GM19397 (cell line): ENCODE measurements around the gene NEDD4L.

Experiments used
- ATAC-seq: cut with Tn5 transposase; IDR thresholded peaks from one replicate; pipeline ENCODE4 v1.9.1; 2021; ENCODE audit warnings: mild to moderate bottlenecking, moderate library complexity; ENCODE audit not compliant: unreplicated experiment

Gene NEDD4L

DNA sequence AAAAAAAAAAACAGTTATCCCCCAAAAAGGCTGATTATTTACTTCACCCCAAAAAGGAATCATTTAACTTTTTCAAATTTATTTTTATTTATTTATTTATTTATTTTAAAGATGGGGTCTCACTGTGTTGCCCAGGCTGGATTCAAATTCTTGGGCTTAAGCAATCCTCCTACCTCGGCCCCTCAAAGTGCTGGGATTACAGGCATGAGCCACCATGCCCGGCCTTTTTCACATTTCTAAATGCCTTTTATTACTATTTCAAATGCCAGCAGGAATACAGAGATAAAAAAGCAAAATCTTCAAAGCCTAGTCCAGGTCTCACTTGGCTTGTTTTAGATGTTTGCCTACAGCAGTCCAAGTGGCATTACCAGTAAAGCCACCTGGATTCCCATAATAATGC is 345.7 kb downstream of the NEDD4L start:
- ATAC-seq, result no peak

DNA sequence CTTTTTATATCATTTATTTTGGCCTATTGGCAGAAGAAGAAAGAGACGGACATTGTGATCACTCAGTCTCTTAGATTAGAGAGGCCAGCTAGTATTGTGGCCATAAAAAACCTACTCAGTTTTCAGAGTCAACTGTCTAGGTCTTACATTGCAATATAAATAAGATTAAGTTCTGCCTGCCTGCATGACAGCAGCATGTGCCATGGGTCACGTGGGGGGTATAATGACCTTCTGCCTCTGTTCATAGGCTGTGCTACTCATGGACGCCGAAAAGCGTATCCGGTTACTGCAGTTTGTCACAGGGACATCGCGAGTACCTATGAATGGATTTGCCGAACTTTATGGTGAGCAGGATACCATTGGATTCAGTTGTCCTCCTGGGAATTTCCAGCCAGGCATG is 346.4 kb downstream of the NEDD4L start:
- no peak for ATAC-seq

DNA sequence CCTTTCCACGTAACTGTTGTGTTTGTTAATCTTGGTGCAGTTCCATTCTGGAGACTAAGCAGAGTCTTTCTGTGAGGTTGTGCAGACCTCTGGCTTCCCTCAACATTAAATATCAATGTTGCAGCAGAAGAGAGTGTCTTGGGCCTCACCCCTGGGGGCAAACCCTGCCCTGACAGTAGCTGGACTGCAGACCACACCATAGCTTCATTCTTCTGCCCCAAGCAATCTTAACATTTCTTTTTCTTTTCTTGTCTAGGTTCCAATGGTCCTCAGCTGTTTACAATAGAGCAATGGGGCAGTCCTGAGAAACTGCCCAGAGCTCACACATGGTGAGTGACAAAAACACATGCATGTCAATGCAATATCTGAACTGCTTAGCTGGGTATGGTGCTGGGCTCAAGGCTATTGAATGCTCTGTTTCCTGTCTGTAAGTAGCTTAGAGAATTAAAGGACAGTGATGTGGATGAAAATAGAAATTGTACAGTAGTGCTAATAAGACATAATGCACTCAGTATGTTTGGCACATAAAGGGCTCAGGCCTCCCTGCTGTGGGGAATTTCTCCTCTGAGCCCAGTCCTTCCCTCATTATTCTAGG is 347.3 kb downstream of the NEDD4L start:
- ATAC-seq, result no peak

DNA sequence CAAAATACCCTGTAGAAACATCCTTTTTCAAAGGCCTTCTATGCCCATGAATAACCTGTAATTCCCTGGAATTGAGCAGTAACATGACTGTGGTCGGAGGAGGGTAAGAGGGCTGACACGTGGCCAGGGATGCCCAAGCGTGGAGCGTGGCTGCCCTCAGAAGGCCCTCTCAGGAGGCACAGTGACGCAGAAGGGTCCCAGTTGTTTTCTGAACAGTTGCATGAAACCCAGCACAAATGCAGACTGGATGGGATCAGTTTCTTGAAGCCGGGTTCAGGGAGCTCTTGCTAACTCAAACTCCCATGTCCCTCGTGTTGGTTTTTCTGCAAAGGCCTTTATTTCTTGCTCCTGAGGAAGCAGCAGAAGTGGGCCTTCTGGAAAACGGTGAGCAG is 347.9 kb downstream of the NEDD4L start:
- ATAC-seq, result no peak

DNA sequence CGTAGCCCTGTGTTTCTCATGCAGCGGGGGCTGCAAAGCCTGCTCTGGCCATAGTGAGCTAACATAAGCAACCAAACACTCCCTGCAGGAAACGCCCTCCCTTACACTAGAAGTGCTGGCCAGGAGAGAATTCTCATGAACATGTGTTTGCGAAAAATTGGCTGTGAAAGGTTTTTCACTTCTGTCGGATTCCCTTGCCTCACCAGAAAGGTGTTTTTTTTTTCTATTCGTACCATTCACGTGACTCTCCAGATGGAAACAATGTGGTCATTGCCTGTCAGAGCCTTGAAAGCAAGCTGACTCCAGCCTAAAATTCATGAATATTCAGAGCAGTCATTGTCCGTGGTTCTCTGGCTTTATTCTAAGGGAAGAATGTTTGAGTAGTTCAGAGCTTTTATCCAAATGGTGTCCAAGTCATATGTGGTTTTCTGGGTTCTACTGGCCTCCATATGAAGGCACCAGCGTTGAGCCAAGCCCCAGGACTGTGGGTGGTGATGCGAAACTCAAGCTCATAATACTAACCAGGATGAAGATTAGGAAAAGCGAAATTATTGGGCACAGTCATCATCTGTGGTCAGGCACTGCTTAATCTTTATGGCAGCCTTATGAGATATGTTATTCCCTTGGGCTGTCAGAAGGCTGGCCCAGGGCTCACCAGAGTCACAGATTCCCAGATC is 348.4 kb downstream of the NEDD4L start:
- ATAC-seq, result no peak

DNA sequence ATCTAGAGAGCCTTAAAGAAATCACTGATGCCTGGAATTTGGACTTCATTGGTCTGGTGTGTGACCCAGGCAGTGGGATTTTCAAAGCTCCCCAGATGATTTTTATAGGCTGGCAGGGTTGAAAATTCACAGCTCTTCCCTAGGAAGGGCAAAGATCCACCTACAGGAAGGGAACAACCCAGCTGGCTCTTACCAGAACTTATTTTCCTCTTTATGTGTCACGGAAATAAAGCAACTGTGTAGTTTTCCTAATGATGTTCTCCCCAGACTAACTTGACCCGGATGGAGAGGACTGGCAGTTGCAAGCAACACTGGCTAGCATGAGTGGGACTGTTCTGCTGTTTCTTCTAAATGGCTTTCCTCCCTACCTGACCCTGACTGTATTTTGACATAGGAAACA is 349.3 kb downstream of the NEDD4L start:
- no peak for ATAC-seq

DNA sequence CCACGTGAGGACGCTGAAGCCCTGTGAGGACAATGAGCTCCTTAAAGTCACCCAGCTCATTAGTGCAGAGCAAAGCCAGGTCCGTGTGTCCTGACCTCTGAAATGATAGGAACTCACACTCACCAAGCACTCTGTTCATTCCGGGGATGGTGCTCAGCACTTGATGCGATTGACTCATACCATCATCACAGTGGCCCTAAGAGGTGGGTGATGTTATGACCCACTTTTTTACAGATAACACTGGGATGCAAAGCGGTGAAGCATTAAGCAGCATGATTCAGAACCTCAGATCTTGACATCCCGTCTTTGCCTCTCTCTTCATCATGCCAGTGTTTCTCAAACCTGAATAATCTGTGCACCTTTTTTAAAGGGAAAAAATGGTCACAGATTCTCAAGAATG is 350.0 kb downstream of the NEDD4L start:
- no peak for ATAC-seq

DNA sequence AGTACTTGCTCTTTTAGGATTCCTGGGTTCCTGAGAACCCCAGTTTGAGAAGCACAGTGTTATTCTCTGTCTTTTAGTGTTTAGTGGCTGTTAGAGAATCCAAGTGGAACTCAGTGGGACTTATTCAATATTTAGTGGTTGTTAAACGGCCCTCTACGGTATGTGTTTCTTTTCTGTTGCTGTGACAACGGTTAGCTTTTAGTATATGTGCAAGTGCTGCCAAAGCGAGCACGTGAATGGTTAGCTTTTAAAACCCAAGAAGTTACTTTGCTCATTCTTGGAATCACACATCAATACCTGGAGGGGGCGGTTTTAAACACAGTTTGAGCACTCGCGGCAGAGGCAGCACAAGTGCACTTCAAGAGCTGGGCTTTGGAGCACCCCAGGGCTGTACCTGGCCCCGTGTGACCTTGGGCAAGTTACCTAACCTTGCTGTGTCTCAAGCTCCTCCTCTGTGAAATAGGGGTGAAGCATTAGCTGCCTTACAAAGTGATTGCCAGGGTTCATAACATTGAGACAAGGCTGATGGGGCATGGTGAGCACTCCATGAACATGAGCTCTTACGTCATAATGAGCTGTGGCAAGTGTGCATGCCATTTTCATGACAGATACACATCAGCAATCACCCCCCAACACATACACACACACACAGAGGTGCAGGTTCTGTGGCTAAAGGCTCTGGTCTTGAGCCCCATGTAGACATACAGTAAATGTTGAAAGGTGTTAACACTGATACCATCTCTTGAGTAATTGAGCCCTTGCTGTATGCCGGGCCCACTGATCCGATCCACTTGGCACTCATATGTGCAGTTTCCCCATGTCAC is 350.8 kb downstream of the NEDD4L start:
- no peak for ATAC-seq

DNA sequence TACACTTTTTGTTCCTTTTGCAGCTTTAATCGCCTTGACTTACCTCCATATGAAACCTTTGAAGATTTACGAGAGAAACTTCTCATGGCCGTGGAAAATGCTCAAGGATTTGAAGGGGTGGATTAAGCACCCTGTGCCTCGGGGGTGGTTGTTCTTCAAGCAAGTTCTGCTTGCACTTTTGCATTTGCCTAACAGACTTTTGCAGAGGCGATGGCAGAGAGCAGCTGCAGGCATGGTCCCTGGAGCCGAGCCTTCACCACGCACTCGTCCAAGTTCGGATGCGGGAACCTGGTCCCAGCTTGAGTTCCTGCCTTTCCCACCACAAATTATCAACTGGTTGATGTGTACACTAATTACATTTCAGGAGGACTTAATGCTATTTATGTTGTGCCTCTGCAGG is 352.1 kb downstream of the NEDD4L start:
- ATAC-seq, result no peak

DNA sequence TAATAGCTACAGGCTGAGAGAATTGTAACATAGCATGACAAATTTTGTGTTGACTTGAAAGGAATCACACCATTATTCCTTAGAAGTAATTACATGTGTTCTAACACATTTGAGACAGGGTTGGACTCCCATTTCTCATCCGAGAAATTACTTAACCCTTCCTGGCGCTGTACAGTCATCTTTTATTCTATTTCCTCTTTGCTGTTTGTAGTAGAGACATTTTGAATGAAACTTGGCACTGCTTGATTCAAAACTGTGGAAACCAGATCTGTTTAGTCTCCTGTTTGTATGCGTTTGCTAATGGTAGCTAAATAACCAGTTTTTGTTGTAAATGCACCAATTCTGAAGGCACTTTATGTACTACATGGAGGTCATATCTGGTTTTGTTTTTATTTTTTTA is 352.9 kb downstream of the NEDD4L start:
- ATAC-seq, result no peak

DNA sequence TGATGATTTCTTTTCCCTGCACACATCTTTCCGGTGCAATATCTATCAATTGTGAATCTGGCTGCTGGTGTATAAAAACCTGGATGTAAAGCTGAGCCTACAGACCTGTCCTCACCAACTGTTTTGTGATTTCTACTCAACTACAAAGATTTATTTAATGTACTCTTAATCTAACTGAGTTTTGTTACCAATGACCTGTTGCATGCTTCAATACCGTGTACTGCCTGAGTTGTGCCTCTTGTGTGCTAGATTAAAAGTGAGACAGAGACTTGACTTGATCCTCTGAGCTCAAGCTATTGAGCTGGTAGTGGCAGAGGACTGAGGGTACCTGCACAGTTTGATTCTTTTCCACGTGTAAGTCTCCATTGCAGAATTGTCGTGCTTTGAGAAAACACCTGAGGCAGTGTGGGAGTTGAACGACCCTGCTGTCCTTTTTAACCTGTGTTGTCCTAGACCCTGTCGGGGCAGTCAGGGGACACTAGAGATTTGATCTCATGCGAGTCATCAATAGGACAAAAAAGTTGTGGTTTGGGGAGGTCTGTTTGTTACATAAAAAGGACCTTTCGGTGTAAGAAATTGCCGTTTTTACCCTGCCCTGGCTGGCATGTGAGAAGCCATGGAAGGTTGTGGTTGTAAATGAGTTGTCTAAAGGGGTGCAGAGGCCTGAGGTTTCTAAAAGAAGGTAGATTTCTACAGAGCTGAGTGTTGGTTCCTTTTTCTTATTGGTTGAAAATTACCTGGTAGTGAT is 353.5 kb downstream of the NEDD4L start:
- no peak for ATAC-seq

DNA sequence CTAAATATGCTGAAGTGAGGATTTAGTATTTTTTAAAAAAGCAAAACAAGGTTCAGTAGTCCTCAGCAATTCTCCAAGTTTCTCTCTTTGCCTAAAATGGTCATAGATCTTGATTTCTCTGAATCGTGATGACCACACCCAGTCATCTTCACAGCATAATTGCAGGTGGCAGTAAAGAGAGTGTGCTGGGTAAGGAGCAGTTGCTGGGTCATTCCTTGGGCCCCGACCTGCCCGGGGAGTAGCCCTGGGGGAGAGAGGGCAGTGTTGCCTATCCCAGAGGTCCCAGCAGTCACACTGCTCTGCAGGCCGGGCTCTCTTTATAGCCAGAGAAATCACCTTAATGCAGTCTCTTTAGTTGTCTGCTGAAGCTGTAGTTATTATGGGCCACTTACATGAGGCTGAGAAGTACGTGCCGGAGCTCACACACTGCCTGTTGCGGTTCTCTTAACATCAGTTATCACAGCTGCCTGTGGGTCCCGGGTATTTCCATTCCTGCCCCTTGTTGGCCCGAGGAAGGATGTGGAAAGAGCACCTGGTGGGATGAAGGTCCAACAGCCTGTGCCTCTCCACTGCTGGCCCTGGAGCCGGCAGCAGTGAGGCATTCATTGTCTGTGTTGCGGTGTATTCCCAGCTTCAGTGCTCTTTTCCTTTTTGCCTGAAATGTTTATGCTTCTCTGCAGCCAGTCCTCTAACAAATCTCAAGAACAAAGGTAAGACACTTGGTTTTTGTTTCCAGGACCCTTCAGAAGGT is 354.8 kb downstream of the NEDD4L start:
- no peak for ATAC-seq

DNA sequence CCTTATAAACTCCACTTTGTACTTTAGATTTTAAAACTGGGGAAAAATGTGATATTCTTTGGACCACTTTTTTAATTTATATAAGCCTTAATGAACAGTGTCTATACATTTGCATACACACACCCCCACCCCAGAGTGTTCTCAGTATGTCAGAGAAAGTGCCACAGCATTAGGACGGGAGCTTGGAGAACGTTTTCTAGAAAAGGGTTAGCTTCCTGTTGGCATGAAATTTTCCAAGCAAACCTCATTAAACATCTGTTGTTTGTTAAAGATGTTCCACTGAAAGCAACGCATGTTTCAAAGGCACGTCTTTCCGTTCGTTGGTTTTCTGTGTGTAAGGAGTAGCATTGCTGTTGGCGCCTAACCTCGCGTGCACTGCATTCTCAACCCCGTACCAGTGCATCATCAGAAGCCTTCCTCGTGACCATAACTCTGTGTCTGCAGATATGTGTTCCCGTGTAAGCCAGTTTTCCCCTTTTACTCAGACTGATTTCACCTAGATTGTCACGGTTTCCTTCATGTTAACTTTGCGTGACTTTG is 356.4 kb downstream of the NEDD4L start:
- no peak for ATAC-seq

DNA sequence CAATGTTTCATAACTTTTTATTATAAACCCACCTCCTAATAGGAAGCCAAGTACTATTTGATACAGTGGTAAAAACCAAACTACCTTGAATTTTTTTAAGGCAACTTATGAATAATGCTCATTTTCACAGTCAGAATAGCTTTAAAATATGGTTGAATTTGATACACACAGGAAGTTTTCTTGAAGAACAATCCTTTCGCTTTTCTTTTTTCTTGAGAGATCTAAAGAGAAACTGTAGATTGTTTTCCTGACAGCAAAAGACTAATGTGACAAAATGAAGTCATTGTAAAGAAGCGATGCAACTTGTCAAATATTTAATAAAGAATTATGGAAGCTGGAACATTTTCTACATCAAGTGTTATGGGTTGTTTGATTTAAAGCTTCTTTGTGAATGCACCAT is 357.2 kb downstream of the NEDD4L start:
- ATAC-seq, result no peak

DNA sequence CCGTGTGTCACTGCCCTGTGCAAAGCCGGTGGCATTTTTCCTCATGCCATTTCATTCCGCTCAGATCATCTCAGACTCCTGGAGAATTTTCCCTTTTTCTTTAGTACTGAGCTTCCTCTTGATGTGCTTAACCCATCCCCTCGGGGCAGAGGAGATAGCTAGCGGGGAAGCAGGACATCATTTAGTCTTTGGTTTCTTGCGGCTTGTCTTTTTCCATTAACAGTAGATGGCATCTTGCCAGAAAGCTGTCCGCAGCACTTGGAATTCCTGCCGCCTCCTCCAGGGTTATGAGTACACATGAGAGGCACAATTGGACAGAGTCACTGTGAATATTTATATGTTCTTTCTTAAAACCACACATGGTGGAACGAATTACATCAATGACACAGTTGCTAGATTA is 358.2 kb downstream of the NEDD4L start:
- no peak for ATAC-seq

DNA sequence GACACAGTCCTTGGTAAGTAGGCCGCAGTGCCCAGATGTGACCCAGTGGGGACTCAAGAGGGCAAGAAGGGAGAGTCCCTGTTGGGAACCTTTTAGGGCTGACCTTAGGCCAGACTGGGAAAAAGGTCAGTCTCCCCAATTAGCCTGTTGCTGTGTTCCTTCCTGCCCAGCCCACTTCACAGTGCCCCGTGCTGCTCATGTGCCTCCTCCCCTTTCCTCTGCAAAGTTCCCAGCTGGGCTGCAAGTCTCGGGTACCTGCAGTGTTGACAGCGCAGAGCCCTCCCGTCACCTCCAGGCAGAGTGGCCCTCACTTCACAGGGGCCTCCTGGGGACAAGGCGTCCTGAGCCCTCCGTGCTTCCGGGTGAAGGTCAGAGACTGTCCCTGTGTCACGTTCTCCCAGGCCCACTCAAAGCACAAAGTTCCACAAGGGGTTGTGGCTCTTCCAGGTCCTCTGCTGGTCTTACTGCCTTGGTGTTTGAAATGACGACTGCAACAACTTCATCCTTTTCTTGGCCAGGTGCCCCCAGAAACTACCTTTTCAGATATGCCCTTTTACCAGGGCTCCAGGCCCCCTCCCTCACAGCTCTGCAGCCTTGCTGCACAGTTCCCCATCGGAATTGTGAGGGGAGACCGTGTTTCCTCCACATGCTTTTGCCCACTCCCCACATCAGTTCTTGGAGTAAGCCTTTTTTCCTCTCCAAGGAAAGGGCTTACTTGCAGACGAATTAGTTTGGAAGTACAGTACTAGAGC is 359.1 kb downstream of the NEDD4L start:
- no peak for ATAC-seq

DNA sequence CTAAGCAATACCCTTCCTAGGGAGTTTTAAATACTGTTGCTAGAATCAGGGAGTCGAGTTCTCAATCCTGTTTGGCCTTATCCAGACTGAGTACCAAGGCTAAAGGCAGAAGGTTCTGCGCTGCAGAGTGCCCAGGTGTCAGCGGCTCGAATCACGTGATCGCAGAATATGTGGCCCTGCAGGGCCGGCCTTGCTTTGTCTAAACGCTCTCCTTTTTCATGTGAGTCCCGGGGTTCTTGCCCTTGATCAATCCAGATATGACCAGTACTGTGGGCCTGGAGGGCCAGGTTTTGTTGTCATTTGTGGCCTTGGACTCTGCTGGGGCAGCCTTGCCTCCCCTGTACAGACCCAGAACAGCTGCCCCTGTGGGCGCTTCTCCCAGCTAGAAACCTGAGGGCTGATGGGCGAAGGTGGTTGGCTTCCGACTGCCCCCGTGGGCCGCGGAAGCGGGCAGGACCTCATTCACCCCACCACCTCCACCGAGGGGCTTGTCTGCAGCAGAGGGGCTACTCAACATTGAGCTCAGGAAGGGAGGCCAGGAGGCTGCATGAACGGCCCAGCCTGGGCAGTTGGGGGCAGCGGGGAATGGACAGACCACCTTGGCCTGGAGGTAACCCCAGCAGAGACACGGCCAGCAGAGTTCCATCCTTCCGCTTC is 359.9 kb downstream of the NEDD4L start:
- ATAC-seq, result no peak

DNA sequence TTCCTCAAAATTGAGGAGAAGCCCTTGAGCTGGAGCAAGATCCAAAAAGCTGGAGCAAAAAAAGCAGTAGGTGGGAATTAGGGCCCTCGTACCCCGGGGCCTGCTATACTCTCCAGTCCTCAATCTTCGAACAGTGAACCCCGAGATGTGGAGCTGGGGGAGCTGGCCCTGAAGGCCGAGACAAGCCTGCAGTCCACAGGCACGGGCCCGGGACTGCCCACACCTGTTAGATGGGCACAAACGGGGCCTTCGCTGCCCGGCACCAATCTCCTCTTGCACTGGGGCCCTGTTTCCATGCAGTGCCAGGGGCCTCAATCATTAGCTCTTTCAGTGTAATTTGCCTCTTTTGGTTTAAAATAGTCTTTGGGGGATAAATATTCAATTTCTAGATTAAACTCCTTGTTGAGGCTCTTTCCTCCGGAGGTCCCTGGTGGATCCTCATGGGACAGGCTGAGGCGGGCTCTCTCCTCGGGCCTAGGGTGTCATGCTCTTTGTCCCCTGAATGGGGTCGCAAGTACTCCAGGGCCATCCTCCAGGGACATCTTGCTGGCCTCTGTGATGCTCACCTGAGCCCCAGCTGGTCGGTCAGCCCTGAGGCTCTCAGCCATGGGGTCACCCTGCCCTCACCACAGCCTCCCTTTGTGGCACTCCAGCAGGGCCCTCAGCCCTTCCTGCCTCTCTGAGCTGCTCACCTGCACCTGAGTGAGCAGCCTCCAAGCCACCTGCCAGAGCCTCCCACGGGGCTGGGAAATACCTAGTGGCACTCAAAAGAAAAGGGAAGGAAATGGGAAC is 361.3 kb downstream of the NEDD4L start:
- ATAC-seq, result no peak

DNA sequence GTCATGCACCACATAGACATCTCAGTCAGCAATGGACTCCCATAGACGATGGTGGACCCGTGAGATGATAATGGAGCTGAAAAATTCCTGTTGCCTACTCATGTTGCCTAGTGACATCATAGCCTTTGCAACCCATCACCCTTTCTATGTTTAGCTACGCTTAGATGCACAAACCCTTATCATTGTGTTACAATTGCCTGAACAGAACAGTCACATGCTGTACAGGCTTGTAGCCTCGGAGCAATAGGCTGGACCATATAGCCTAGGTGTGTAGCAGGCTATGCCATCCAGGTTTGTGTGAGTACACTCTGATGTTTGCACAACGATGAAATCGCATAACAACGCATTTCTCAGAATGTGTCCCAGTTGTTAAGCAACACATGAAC is 363.2 kb downstream of the NEDD4L start:
- ATAC-seq, result no peak
